BLaER1 (cell line): ENCODE measurements around the gene PCNX3.
A peak's percentile ranks its signal among the peaks of the same experiment; 100 is the strongest.

Experiments
- H3K27ac ChIP-seq: shearing (Covaris generic); formaldehyde crosslinking; 2 replicates; pipeline ENCODE4 v1.8.1; 2022
- H3K27me3 ChIP-seq: shearing (Covaris generic); formaldehyde crosslinking; 2 replicates; pipeline ENCODE4 v1.8.1; 2022
- H3K36me3 ChIP-seq: shearing (Covaris generic); formaldehyde crosslinking; 2 replicates; pipeline ENCODE4 v1.8.1; 2022
- H3K4me1 ChIP-seq: shearing (Covaris generic); formaldehyde crosslinking; 2 replicates; pipeline ENCODE4 v1.8.1; 2022
- H3K4me2 ChIP-seq: shearing (Covaris generic); formaldehyde crosslinking; 2 replicates; pipeline ENCODE4 v1.8.1; 2022
- H3K4me3 ChIP-seq: shearing (Covaris generic); formaldehyde crosslinking; 2 replicates; pipeline ENCODE4 v1.8.1; 2022
- H3K9ac ChIP-seq: shearing (Covaris generic); formaldehyde crosslinking; 2 replicates; pipeline ENCODE4 v1.8.1; 2022
- H3K9me3 ChIP-seq: shearing (Covaris generic); formaldehyde crosslinking; 2 replicates; pipeline ENCODE4 v1.8.1; 2022
- H4K20me1 ChIP-seq: shearing (Covaris generic); formaldehyde crosslinking; 2 replicates; pipeline ENCODE4 v1.8.1; 2022
- Cebpa-rat ChIP-seq: shearing (Covaris generic); IDR thresholded peaks from 2 replicates; pipeline ENCODE4 v1.8.1; 2022

PCNX3 gene

DNA sequence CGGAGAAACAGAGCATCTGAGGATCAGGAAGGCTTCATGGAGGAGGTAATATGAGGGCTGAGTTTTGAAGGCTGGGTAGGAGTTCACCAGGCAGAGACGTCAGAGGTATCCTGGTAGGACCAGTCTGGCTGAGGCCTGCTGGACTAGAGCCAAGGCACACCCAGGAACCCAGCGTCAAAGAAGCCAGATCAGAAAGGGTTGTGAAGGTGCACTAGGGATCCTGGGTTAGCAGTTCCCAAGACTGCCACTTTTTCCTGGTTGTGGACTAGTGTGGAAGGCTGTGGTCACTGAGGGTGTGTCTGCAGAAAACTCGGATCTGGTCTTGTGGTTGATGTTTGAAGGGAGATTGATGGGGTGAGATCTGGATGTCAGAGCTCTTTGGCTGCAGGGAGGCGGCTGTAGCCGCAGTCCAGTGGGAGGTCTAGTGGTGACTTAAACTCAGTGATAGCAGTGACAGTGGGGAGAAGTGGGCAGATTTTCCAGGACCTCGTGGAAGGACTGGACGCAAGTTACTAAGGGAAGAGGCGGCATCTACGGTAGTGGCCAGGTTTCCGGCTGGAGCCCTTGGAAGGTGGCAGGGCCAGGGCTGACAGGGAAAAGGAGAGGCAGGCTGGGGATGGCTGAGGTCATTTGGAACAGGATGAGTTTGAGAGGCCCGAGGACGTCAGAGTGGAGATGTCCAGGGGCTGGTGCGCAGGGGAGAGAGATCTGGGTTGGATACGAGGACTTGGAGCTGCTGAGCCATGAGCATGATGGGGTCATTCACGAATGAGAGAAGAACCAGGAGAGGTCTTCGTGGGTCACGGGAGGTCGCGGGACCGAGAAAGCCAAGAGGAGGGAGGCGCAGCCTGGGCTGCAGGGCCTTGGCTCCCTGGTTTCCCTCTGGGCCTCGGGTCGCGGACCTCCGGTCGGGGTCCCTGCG, 36.3 kb downstream of the PCNX3 start:
- H3K4me3 ChIP-seq, result peak overlapping the region; percentile 67
- no peak for TF ChIP-seq Cebpa-rat
- H3K9ac ChIP-seq, result peak overlapping the region; percentile 89
- H3K27me3 ChIP-seq, result no peaks in the 10 kb centered on the region
- peak overlapping the region; percentile 96 for H3K4me2 ChIP-seq
- H3K27ac ChIP-seq, result peak overlapping the region; percentile 95
- peaks cover 88% of the 10 kb centered on the region for H3K36me3 ChIP-seq
- no peaks in the 10 kb centered on the region for H3K9me3 ChIP-seq
- H3K4me1 ChIP-seq, result peaks cover 56% of the 10 kb centered on the region
- H4K20me1 ChIP-seq, result peaks cover 30% of the 10 kb centered on the region

DNA sequence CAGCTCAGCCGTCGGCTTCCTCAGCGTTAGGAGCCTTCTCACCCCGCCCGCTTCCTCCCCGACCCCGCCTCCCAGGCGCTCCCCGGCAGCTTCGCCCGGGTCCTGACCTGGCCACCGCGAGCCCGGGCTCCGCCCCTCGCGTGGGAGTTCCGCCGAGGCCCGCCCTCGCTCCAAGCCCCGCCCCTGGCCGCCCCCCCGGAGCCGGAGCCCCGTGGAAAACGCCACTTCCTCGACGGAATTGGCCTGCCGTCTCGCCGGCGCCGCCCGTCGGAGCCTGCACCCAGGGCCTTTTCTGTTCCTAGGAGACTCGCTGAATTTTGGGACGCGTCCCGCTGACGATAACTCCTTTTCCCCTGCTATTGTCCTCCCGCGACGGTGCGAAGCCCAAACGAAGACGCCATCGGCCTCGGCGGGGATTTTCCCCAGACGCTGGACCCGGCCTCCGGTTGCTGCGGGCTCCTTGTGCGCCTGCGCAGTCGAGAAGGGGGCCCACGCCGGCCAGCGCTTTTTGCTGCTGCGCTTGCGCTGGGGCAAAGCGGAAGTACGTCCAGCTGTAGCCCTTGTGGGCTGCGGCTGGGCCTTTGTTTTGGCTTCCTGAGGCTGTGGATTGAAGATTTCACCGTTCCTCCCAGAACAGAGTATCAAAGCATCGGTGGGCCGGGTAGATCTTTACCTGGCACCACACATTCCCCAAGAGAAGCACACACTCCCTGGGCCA, 37.1 kb downstream of the PCNX3 start:
- Histone ChIP-seq H3K27ac (peak overlapping the region; percentile 95), H3K36me3 (peaks cover 88% of the 10 kb centered on the region), H3K4me3 (peak overlapping the region; percentile 67), H3K4me2 (peak overlapping the region; percentile 96), H3K27me3 (no peaks in the 10 kb centered on the region), H3K9ac (peak overlapping the region; percentile 89), H4K20me1 (peaks cover 34% of the 10 kb centered on the region), H3K4me1 (peaks cover 56% of the 10 kb centered on the region), H3K9me3 (no peaks in the 10 kb centered on the region)
- TF ChIP-seq Cebpa-rat, result no peak

DNA sequence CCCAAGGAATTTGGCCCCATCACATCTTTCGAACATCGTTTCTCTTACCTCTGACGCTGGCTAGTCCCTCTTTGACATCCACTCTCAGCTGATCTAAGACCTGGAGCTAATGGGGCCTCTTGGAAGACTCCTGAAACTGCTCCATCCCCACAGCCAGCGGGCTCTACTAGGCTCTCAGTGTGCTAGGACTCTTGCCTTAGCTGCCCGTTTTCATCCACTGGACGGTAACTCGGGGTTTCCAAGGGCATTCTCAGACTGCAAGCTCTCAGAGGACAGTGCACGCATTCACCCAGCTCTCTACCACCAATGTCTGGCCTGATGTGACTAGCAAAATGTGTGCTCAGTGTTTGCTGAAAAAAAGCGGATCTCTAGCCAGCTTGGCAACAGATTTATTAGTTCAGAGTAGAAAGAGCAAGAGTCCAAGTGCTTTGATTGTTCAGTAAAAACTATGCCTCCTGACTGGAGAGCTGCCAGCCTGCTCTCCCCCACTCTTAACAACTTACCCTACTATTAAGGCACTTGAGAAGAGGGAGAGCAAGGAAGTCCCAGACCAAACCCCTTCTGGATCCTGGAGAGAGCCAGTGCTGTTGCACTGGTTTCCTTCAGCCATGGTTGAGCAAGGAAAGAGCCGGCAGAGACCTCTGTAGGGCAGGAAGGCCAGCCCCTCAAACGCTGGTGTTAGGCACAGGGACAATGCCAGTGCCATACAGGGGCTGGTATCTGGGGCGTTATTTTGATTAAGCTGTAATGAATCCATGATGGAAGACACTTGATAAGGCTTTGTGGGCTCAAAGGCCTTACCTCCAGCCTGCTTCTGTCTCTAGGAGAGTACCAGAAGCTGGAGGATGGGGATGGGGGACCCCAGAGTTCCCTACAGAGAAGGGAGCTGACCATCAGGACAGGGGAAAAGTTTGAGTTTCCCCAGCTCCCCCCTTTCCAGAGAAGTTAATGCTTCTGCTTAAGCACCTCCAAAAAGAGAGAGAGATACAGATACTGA, 38.0 kb downstream of the PCNX3 start:
- peak overlapping the region; percentile 96 for H3K4me2 ChIP-seq
- no peaks in the 10 kb centered on the region for H3K9me3 ChIP-seq
- H3K9ac ChIP-seq, result peak overlapping the region; percentile 89
- no peaks in the 10 kb centered on the region for H3K27me3 ChIP-seq
- peaks cover 56% of the 10 kb centered on the region for H3K4me1 ChIP-seq
- peak overlapping the region; percentile 67 for H3K4me3 ChIP-seq
- peaks cover 88% of the 10 kb centered on the region for H3K36me3 ChIP-seq
- no peak for TF ChIP-seq Cebpa-rat
- peak overlapping the region; percentile 95 for H3K27ac ChIP-seq
- H4K20me1 ChIP-seq, result peaks cover 41% of the 10 kb centered on the region

DNA sequence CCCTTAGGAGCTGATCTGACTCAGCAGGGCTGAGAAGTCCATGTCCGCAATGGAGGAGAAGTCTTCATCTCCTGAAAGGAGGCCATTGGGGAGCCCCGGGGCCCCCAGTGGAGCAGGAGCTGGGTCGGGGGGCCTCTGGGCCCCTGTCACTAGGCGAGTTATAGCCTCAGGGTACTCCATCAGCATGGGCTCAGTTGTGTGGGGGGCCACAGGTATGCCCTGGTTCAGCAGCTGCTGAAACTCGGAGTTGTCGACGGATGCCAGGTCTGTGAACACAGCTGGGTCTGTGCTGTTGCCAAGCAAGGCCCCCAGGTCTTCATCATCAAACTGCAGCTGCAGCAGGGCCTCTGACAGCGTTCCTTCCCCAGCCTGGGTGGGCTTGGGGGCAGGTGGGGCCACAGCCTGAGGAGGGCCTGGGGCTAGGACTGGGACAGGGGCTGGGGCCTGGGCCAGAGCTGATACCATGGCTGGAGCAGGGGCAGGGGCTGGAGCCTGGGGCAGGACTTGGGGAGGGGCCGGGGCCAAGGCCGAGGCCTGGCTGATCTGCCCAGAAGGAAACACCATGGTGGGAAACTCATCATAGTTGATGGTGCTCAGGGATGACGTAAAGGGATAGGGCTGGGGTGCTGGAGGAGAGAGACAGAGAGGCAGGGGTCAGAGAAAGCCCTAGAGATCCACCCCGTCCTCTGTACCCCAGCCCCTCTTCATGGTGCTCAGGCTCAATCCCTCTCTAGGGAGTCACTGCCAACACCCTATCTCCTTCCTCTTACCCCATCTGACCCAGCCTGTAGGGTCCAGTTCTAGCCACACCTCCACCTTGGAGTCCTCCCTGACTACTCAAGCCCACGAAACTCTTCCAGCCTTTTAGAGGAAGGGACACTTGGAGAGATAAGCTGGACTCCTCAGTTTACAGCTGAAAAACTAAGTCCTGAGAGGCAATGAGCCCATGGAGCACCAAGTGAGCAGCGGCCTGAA, 39.1 kb downstream of the PCNX3 start:
- Histone ChIP-seq H4K20me1 (peaks cover 49% of the 10 kb centered on the region), H3K27me3 (no peaks in the 10 kb centered on the region), H3K27ac (peak overlapping the region; percentile 95), H3K4me3 (no peak overlapping the region; the same call in 1 of the 2 replicates), H3K9me3 (no peaks in the 10 kb centered on the region), H3K4me1 (peaks cover 49% of the 10 kb centered on the region), H3K36me3 (peaks cover 88% of the 10 kb centered on the region), H3K9ac (peak overlapping the region; percentile 89; the same call in 1 of the 2 replicates), H3K4me2 (peak overlapping the region; percentile 96)
- TF ChIP-seq Cebpa-rat, result no peak

DNA sequence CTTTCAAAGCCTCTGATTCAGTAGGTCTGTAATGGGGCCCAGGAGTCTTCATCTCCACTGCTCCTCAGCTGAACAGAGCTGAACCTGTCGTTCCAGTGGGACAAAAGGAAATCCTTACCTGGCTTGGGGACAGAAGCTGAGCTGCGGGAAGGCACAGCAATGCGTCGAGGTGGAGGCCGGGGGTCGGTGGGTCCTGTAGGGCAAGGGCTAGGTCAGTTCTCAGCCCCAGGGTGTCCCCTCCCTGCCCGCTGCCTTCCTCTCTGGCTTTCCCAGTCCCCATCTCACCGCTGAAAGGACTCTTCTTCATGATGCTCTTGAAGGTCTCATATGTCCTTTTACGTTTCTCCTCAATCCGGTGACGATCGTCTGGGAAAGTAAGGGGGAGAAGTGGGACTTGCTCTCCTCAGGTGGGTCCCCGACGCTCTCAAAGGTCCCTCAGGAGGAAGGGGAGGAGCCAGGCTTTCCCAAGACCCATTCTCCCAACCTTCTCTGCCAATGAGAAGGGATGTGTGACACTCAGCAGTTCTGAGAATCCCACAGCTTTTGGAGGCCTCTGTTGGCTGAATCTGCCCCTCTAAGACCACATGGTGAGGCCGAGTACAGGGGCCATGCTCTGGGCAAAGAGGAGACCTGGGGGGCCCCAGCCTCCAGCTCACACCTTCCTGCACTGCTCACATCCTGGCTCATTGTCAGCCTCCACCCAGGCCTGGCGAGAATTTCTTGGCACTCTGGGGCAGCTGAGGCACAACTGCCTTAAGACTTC, 40.2 kb downstream of the PCNX3 start:
- no peaks in the 10 kb centered on the region for H3K9me3 ChIP-seq
- peaks cover 44% of the 10 kb centered on the region for H3K4me1 ChIP-seq
- 0 out of 2 replicates have a peak overlapping the region, but pooled peaks have one; percentile 35 for H3K27ac ChIP-seq
- peaks cover 50% of the 10 kb centered on the region for H4K20me1 ChIP-seq
- H3K4me3 ChIP-seq, result no peak overlapping the region
- H3K27me3 ChIP-seq, result no peaks in the 10 kb centered on the region
- H3K36me3 ChIP-seq, result peaks cover 88% of the 10 kb centered on the region
- TF ChIP-seq Cebpa-rat, result no peak
- no peak overlapping the region for H3K4me2 ChIP-seq
- peak overlapping the region; percentile 57; the same call in 1 of the 2 replicates for H3K9ac ChIP-seq

DNA sequence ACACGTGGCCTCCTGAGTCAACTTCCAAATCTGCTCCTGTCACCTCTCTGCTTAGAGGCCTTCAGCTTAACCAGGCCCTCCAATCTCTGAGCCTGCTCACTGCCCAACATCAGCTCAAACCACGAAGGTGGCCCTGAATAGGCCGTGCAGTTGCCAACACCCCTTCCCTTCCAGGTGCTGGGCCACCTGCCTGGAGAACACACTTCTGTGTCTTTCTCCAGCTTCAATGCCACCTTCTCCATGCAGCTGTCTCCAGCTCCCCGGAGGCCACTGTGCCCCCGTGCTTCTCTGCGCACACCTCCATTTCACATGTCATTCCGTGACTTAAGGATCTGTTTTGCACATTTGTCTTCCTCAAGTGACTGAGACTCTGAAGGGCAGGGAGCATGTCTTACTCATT, 41.9 kb downstream of the PCNX3 start:
- H3K36me3 ChIP-seq, result peaks cover 86% of the 10 kb centered on the region
- peaks cover 53% of the 10 kb centered on the region for H4K20me1 ChIP-seq
- H3K9ac ChIP-seq, result no peak overlapping the region
- H3K27ac ChIP-seq, result no peak overlapping the region
- no peaks in the 10 kb centered on the region for H3K27me3 ChIP-seq
- TF ChIP-seq Cebpa-rat, result no peak
- H3K4me2 ChIP-seq, result no peak overlapping the region
- no peak overlapping the region for H3K4me3 ChIP-seq
- no peaks in the 10 kb centered on the region for H3K9me3 ChIP-seq
- H3K4me1 ChIP-seq, result peaks cover 42% of the 10 kb centered on the region

DNA sequence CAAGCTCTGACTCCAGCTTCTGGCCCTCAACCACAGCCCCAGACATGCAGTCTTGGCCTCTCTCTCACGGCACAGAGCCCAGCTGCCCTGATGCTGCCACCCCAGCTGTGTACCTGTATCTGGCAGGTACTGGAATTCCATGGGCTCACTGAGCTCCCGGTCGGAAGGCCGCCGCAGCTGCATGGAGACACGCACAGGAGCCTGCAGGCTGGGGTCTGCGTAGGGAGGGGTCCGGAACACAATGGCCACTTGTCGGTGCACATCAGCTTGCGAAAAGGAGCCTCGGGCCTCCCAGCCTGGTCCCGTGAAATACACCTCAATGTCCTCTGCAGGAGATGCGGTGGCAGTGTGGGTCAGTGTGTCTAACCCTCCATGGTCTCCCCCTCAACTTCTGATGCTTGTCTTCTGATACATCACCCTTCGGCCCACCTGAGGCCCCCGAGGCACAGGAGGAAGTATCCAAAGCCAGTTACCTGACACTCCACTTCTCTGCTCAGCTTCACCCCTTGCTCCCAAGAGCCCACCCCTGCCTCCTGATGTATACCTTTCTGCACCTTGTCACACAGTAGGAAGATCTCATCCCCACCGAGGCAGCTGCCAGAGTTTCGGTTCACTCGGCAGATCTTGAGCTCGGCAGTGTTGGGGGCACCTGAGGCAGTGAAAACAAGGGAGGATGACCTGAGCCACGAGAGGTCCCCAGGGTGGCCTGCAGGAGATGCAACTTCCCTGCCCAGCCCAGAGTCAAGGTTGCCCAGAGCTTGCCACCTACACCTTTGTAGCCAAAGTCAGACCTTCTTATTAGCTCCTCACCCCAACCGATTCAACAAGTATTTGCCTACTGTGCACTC, 42.8 kb downstream of the PCNX3 start:
- no peak overlapping the region for H3K9ac ChIP-seq
- peaks cover 53% of the 10 kb centered on the region for H4K20me1 ChIP-seq
- H3K4me1 ChIP-seq, result peaks cover 37% of the 10 kb centered on the region
- H3K27ac ChIP-seq, result no peak overlapping the region
- H3K9me3 ChIP-seq, result no peaks in the 10 kb centered on the region
- no peaks in the 10 kb centered on the region for H3K27me3 ChIP-seq
- H3K36me3 ChIP-seq, result peaks cover 83% of the 10 kb centered on the region
- H3K4me2 ChIP-seq, result no peak overlapping the region
- TF ChIP-seq Cebpa-rat, result no peak
- no peak overlapping the region for H3K4me3 ChIP-seq
